ENCODE measurements around the gene RNF144B.

- TF ChIP-seq CTCF (IDR thresholded peaks at IDR 0.05) (no peak), TEAD4 (CRISPR knock-in tag; IDR thresholded peaks at IDR 0.05) (no peak), SP1 (CRISPR knock-in tag; conservative IDR thresholded peaks at IDR 0.05) (no peak), ATF2 (CRISPR knock-in tag; IDR thresholded peaks at IDR 0.05; ENCODE audit: borderline replicate concordance, low read depth) (no peak), TCF7 (CRISPR knock-in tag; IDR thresholded peaks at IDR 0.05; ENCODE audit: low read depth) (no peak), MAX (CRISPR knock-in tag; IDR thresholded peaks at IDR 0.05) (no peak), ZBTB43 (CRISPR knock-in tag; IDR thresholded peaks at IDR 0.05) (no peak), FOXP1 (CRISPR knock-in tag; IDR thresholded peaks at IDR 0.05; ENCODE audit: borderline replicate concordance) (no peak), ESRRA (CRISPR knock-in tag; IDR thresholded peaks at IDR 0.05; ENCODE audit: borderline replicate concordance) (no peak), ETV6 (CRISPR knock-in tag; IDR thresholded peaks at IDR 0.05) (no peak), ELF4 (CRISPR knock-in tag; IDR thresholded peaks at IDR 0.05; ENCODE audit: low read depth) (no peak), ZNF263 (CRISPR knock-in tag; IDR thresholded peaks at IDR 0.05; ENCODE audit: low read depth) (no peak), USF2 (CRISPR knock-in tag; IDR thresholded peaks at IDR 0.05) (no peak)
Observed at GRCh38 chr6:18445228-18445627, 58.1 kb downstream of the RNF144B start.

Measured in WTC11 (cell line).